ENCODE results near the gene GNG14.
A peak's percentile ranks its signal among the peaks of the same experiment; 100 is the strongest.
"Not testable (repeated sequence)": the region's sequence is repeated elsewhere in the genome, so short reads cannot be mapped to it uniquely, and the experiment has no call there.

Gene GNG14

GRCh38 chr19:12687496-12688196 lies at the start of gene GNG14:
Gene GNG14 (plus strand): TSS chr19:12687998. CDS start chr19:12688049, 51 bp downstream.
- DNase-seq, result no peak

- no peak for DNase-seq
These were observed 49.1 kb upstream of the GNG14 start for GRCh38 chr19:12638611-12639182.

GRCh38 chr19:12639901-12640613 lies 47.7 kb upstream of the GNG14 start:
- peak; percentile 84 for DNase-seq

- DNase-seq, result no peak
These were observed 46.3 kb upstream of the GNG14 start for GRCh38 chr19:12641456-12641855.

- DNase-seq, result no peak
These were observed 45.3 kb upstream of the GNG14 start for GRCh38 chr19:12642506-12642905.

GRCh38 chr19:12643716-12644115 lies 44.1 kb upstream of the GNG14 start:
- DNase-seq, result not testable (repeated sequence)

- DNase-seq, result no peak
These were observed 41.2 kb upstream of the GNG14 start for GRCh38 chr19:12646551-12646950.

- no peak for DNase-seq
These were observed 40.8 kb upstream of the GNG14 start for GRCh38 chr19:12647047-12647446.

GRCh38 chr19:12647490-12648071 lies 40.2 kb upstream of the GNG14 start:
- DNase-seq, result peak; percentile 38

- no peak for DNase-seq
These were observed 39.7 kb upstream of the GNG14 start for GRCh38 chr19:12648088-12648487.

- DNase-seq, result no peak
These were observed 37.9 kb upstream of the GNG14 start for GRCh38 chr19:12649941-12650340.

GRCh38 chr19:12652219-12652618 lies 35.6 kb upstream of the GNG14 start:
- no peak for DNase-seq

- no peak for DNase-seq
These were observed 32.3 kb upstream of the GNG14 start for GRCh38 chr19:12655546-12655945.

GRCh38 chr19:12656899-12657571 lies 30.8 kb upstream of the GNG14 start:
- no peak for DNase-seq

- DNase-seq, result no peak
These were observed 29.8 kb upstream of the GNG14 start for GRCh38 chr19:12657966-12658365.

GRCh38 chr19:12660980-12661379 lies 26.8 kb upstream of the GNG14 start:
- DNase-seq, result no peak

- no peak for DNase-seq
These were observed 23.2 kb upstream of the GNG14 start for GRCh38 chr19:12664406-12665280.

GRCh38 chr19:12665281-12665573 lies 22.6 kb upstream of the GNG14 start:
- peak; percentile 51 for DNase-seq

GRCh38 chr19:12665671-12666264 lies 22.0 kb upstream of the GNG14 start:
- peak; percentile 29 for DNase-seq

- DNase-seq, result peak; percentile 82
These were observed 21.3 kb upstream of the GNG14 start, which contains the start of the genes MAN2B1 and WDR83 for GRCh38 chr19:12666265-12667048. Gene MAN2B1 (minus strand): TSS chr19:12666742. CDS start chr19:12666701, 41 bp downstream. Gene WDR83 (plus strand): TSS chr19:12666807. CDS start chr19:12669791, 2,984 bp downstream.

Measured in activated T-cell treated with anti-CD3 and anti-CD28 coated beads, Interleukin-2, amount 50 U/mL, for 1 hour (primary cell).